WTC11 (cell line): ENCODE data around the gene GMIP.

ENCODE experiments used
- TEAD4 ChIP-seq: sonication (generic); formaldehyde crosslinking; IDR thresholded peaks from 2 replicates; pipeline ENCODE4 v1.8.0; 2022; ENCODE audit warnings: mild to moderate bottlenecking, missing genetic modification reagents
- ZNF263 ChIP-seq: sonication (generic); formaldehyde crosslinking; IDR thresholded peaks from 2 replicates; pipeline ENCODE4 v1.8.1; 2022; ENCODE audit warnings: low read depth, mild to moderate bottlenecking, moderate library complexity, missing genetic modification reagents
- TF ChIP-seq, protein P1 (sequence below): fragments of 200-600 bp; IDR thresholded peaks from 2 replicates; pipeline ENCODE4 v1.8.0; 2022; ENCODE audit warnings: antibody characterized with exemption
- TF ChIP-seq, protein P2 (sequence below): sonication (generic); formaldehyde crosslinking; conservative IDR thresholded peaks from 2 replicates; pipeline ENCODE4 v1.8.1; 2023; ENCODE audit warnings: mild to moderate bottlenecking, low read depth, missing genetic modification reagents, moderate library complexity
- TF ChIP-seq, protein P3 (sequence below): fragments of 250-450 bp; sonication (Bioruptor Pico); IDR thresholded peaks from 2 replicates; pipeline ENCODE4 v1.9.0; 2021; ENCODE audit warnings: moderate library complexity, mild to moderate bottlenecking, inconsistent platforms, borderline replicate concordance
- TF ChIP-seq, protein P4 (sequence below): sonication (generic); formaldehyde crosslinking; IDR thresholded peaks from 2 replicates; pipeline ENCODE4 v1.8.1; 2023; ENCODE audit warnings: mild to moderate bottlenecking, missing genetic modification reagents
- TF ChIP-seq, protein P5 (sequence below): sonication (generic); formaldehyde crosslinking; conservative IDR thresholded peaks from 2 replicates; pipeline ENCODE4 v1.8.1; 2022; ENCODE audit warnings: mild to moderate bottlenecking, missing genetic modification reagents
- TF ChIP-seq, protein P6 (sequence below): sonication (generic); formaldehyde crosslinking; IDR thresholded peaks from 2 replicates; pipeline ENCODE4 v1.8.1; 2022; ENCODE audit warnings: mild to moderate bottlenecking, moderate library complexity, missing genetic modification reagents
- TF ChIP-seq, protein P7 (sequence below): sonication (generic); formaldehyde crosslinking; IDR thresholded peaks from 2 replicates; pipeline ENCODE4 v1.8.0; 2022; ENCODE audit warnings: mild to moderate bottlenecking, missing genetic modification reagents

DNA sequence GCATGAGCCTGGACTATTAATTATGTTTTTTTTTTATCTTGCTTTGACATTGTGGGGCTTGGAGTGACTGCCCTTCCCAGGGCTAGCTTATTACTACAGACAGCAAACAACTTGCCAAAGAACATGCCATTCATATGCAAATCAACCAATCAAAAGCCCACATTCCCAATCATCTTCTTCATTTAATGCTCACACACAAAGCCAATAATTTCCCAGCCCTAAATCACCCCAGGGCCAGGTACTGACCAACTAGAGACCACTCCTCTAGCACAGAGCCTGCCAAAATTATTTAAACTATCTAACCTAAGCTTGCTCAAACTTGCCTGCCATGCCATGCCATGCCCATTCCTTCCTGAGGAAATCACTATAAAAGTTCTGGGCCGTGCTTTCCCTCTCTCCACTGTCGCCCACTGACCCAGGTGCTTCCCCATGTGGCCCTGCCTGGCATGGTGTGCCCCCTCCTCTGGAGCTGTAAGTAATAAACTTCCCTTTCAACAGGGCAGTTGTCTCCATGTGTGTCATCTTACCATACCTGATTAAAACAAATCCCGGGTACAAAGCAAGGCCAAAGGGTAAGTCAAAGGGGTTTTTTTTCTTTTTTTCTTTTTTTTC is 40.6 kb downstream of the GMIP start:
- TF ChIP-seq, protein P1, sequence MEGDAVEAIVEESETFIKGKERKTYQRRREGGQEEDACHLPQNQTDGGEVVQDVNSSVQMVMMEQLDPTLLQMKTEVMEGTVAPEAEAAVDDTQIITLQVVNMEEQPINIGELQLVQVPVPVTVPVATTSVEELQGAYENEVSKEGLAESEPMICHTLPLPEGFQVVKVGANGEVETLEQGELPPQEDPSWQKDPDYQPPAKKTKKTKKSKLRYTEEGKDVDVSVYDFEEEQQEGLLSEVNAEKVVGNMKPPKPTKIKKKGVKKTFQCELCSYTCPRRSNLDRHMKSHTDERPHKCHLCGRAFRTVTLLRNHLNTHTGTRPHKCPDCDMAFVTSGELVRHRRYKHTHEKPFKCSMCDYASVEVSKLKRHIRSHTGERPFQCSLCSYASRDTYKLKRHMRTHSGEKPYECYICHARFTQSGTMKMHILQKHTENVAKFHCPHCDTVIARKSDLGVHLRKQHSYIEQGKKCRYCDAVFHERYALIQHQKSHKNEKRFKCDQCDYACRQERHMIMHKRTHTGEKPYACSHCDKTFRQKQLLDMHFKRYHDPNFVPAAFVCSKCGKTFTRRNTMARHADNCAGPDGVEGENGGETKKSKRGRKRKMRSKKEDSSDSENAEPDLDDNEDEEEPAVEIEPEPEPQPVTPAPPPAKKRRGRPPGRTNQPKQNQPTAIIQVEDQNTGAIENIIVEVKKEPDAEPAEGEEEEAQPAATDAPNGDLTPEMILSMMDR: no peak
- TF ChIP-seq, protein P2, sequence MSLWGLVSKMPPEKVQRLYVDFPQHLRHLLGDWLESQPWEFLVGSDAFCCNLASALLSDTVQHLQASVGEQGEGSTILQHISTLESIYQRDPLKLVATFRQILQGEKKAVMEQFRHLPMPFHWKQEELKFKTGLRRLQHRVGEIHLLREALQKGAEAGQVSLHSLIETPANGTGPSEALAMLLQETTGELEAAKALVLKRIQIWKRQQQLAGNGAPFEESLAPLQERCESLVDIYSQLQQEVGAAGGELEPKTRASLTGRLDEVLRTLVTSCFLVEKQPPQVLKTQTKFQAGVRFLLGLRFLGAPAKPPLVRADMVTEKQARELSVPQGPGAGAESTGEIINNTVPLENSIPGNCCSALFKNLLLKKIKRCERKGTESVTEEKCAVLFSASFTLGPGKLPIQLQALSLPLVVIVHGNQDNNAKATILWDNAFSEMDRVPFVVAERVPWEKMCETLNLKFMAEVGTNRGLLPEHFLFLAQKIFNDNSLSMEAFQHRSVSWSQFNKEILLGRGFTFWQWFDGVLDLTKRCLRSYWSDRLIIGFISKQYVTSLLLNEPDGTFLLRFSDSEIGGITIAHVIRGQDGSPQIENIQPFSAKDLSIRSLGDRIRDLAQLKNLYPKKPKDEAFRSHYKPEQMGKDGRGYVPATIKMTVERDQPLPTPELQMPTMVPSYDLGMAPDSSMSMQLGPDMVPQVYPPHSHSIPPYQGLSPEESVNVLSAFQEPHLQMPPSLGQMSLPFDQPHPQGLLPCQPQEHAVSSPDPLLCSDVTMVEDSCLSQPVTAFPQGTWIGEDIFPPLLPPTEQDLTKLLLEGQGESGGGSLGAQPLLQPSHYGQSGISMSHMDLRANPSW: no peak
- TF ChIP-seq, protein P3, sequence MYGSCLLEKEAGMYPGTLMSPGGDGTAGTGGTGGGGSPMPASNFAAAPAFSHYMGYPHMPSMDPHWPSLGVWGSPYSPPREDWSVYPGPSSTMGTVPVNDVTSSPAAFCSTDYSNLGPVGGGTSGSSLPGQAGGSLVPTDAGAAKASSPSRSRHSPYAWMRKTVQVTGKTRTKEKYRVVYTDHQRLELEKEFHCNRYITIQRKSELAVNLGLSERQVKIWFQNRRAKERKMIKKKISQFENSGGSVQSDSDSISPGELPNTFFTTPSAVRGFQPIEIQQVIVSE (CRISPR knock-in tag): no peak
- TF ChIP-seq, protein P4, sequence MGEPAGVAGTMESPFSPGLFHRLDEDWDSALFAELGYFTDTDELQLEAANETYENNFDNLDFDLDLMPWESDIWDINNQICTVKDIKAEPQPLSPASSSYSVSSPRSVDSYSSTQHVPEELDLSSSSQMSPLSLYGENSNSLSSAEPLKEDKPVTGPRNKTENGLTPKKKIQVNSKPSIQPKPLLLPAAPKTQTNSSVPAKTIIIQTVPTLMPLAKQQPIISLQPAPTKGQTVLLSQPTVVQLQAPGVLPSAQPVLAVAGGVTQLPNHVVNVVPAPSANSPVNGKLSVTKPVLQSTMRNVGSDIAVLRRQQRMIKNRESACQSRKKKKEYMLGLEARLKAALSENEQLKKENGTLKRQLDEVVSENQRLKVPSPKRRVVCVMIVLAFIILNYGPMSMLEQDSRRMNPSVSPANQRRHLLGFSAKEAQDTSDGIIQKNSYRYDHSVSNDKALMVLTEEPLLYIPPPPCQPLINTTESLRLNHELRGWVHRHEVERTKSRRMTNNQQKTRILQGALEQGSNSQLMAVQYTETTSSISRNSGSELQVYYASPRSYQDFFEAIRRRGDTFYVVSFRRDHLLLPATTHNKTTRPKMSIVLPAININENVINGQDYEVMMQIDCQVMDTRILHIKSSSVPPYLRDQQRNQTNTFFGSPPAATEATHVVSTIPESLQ (CRISPR knock-in tag): no peak
- TF ChIP-seq ZNF263 (no peak), TEAD4 (CRISPR knock-in tag) (no peak)
- TF ChIP-seq, protein P5, sequence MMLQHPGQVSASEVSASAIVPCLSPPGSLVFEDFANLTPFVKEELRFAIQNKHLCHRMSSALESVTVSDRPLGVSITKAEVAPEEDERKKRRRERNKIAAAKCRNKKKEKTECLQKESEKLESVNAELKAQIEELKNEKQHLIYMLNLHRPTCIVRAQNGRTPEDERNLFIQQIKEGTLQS: no peak
- TF ChIP-seq, protein P6, sequence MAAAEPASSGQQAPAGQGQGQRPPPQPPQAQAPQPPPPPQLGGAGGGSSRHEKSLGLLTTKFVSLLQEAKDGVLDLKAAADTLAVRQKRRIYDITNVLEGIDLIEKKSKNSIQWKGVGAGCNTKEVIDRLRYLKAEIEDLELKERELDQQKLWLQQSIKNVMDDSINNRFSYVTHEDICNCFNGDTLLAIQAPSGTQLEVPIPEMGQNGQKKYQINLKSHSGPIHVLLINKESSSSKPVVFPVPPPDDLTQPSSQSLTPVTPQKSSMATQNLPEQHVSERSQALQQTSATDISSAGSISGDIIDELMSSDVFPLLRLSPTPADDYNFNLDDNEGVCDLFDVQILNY: no peak
- TF ChIP-seq, protein P7, sequence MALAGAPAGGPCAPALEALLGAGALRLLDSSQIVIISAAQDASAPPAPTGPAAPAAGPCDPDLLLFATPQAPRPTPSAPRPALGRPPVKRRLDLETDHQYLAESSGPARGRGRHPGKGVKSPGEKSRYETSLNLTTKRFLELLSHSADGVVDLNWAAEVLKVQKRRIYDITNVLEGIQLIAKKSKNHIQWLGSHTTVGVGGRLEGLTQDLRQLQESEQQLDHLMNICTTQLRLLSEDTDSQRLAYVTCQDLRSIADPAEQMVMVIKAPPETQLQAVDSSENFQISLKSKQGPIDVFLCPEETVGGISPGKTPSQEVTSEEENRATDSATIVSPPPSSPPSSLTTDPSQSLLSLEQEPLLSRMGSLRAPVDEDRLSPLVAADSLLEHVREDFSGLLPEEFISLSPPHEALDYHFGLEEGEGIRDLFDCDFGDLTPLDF (CRISPR knock-in tag): no peak
